Epithelial cell of umbilical artery (primary cell): ENCODE results near the gene ATP6V0B. TPM values are rescaled to one million over a fixed set of nuclear protein-coding genes. Genes with fewer than 3 reads are reported as not detected.

Experiments
- total RNA-seq: library from RNA; depleted of rRNA; stranded (reverse); fragments of >200 nt; gene quantifications from 2 replicates; pipeline ENCODE4 v1.2.3, GENCODE V29; 2014

ATP6V0B gene
- 124 and 137 TPM in 2 replicates for total RNA-seq

GRCh38 chr1:43974443-43975248, at the start of gene ATP6V0B:
TSS of gene ATP6V0B (plus strand) at chr1:43974960. CDS start at chr1:43975041, 81 bp downstream.

DNA sequence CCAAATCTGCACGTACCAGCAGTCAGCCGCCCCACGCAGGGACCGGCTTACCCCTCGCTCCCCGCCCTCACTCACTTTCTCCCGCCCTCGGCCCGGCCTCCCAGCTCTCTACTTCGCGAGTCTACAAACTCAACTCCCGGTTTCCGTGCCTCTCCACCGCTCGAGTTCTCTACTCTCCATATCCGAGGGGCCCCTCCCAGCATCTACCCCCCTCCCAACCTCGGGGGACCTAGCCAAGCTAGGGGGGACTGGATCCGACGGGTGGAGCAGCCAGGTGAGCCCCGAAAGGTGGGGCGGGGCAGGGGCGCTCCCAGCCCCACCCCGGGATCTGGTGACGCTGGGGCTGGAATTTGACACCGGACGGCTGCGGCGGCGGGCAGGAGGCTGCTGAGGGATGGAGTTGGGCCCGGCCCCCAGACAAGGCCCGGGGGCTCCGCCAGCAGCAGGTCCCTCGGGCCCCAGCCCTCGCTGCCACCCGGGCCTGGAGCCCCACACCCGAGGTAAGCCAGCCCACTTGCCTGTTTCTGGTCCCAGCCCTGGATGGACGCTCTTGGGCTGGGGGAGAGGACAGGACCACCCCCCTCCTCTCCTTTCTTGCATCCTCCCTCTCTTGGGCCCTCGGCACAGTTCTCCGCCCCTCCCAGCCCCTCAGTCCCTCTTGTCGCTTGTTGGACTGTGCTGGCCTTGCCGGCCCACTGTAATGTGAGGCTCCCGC, 41.2 kb upstream of the ATP6V0B start, which contains the start of gene ARTN:
ARTN (plus strand) TSS at position 416 of the 715 bp plus-strand sequence. CDS start 1,856 bp downstream, outside the sequence.

GRCh38 chr1:43946236-43947060, 28.3 kb upstream of the ATP6V0B start, which contains the start of gene IPO13:
TSS of gene IPO13 (plus strand) at chr1:43946950. CDS start at chr1:43947601, 651 bp downstream.

GRCh38 chr1:43969746-43970466, 4.9 kb upstream of the ATP6V0B start, which contains the start of gene DPH2:
TSS of gene DPH2 (plus strand) at chr1:43970010. CDS start at chr1:43970176, 166 bp downstream.

GRCh38 chr1:43978551-43979260, 3.9 kb downstream of the ATP6V0B start, which contains the start of gene B4GALT2:
TSS of gene B4GALT2 (plus strand) at chr1:43979210. CDS start at chr1:43981161, 1,951 bp downstream.

GRCh38 chr1:43991476-43992231, 16.9 kb downstream of the ATP6V0B start, which contains the start of gene CCDC24:
TSS of gene CCDC24 (plus strand) at chr1:43991599. CDS start at chr1:43991879, 280 bp downstream.

Other genes starting within 250 kb of the ATP6V0B start
- gene ARTN, start 41.2 kb upstream of the ATP6V0B start, total RNA-seq = 0.15 and 0.32 TPM in 2 replicates
- 9.7 and 18.2 TPM in 2 replicates for gene IPO13, start 28.0 kb upstream of the ATP6V0B start, total RNA-seq
- 19.2 and 23.4 TPM in 2 replicates for gene DPH2, start 5.0 kb upstream of the ATP6V0B start, total RNA-seq
- 50.6 and 85.8 TPM in 2 replicates for gene B4GALT2, start 4.2 kb downstream of the ATP6V0B start, total RNA-seq
- 1.9 and 2.6 TPM in 2 replicates for gene CCDC24, start 16.6 kb downstream of the ATP6V0B start, total RNA-seq
- 0.32 and 1.8 TPM in 2 replicates for gene SLC6A9, start 56.5 kb downstream of the ATP6V0B start, total RNA-seq
- gene KLF17, start 143.9 kb downstream of the ATP6V0B start, total RNA-seq = not detected in 2 replicates
- gene KLF18, start 166.7 kb downstream of the ATP6V0B start, total RNA-seq = not detected in 2 replicates
- gene DMAP1, start 238.5 kb downstream of the ATP6V0B start, total RNA-seq = 17.8 and 18.5 TPM in 2 replicates